A673 (cell line): ENCODE measurements around the gene TCF7L2. TPM values are rescaled to one million over a fixed set of nuclear protein-coding genes. Genes with fewer than 3 reads are reported as not detected.

Experiments
- BruUV-seq: library from RNA; stranded (reverse); fragments of 400-500 nt; replicated peaks from 2 replicates; lab custom pipeline; 2021; lab: Mats Ljungman, UMichigan
- CTCF ChIA-PET: fragments of 300-600 bp; sonication (Branson Sonifier 250); formaldehyde crosslinking; loops from one replicate; lab custom pipeline; 2022; ENCODE audit warnings: antibody characterized with exemption; lab: Charles Lee
- POLR2A ChIA-PET: fragments of 300-600 bp; sonication (Branson Sonifier 250); formaldehyde crosslinking; loops from one replicate; lab custom pipeline; 2022; ENCODE audit warnings: antibody characterized with exemption; ENCODE audit not compliant: low non-redundant PET; lab: Charles Lee
- DNase-seq: peaks from one replicate; pipeline ENCODE4 v3.0.0-alpha.2; 2015; ENCODE audit warnings: low spot score
- H3K27ac ChIP-seq: fragments of 200-600 bp; sonication (generic); 2 replicates; pipeline ENCODE4 v1.5.1; 2016; ENCODE audit warnings: mixed run types, low read depth, mild to moderate bottlenecking, mixed read lengths, antibody characterized with exemption, low read length; ENCODE audit not compliant: poor library complexity, severe bottlenecking
- H3K27me3 ChIP-seq: fragments of 200-600 bp; sonication (generic); replicated peaks from 2 replicates; pipeline ENCODE4 v1.6.1; 2017; ENCODE audit warnings: mixed run types, low read depth, mild to moderate bottlenecking, mixed read lengths, antibody characterized with exemption, low read length; ENCODE audit not compliant: insufficient read depth, poor library complexity
- H3K36me3 ChIP-seq: fragments of 200-600 bp; sonication (generic); 2 replicates; pipeline ENCODE4 v1.6.1; 2016; ENCODE audit warnings: mixed run types, mild to moderate bottlenecking, mixed read lengths, antibody characterized with exemption, low read length; ENCODE audit not compliant: insufficient read depth, poor library complexity, severe bottlenecking
- H3K4me1 ChIP-seq: fragments of 200-600 bp; sonication (generic); 2 replicates; pipeline ENCODE4 v1.6.1; 2017; ENCODE audit warnings: mixed run types, mild to moderate bottlenecking, mixed read lengths, antibody characterized with exemption, low read length; ENCODE audit not compliant: insufficient read depth, poor library complexity, severe bottlenecking
- H3K4me3 ChIP-seq: fragments of 200-600 bp; sonication (generic); 2 replicates; pipeline ENCODE4 v1.5.1; 2016; ENCODE audit warnings: low read depth, mixed run types, mild to moderate bottlenecking, mixed read lengths, low read length; ENCODE audit not compliant: poor library complexity, severe bottlenecking
- H3K9me3 ChIP-seq: fragments of 200-600 bp; sonication (generic); 2 replicates; pipeline ENCODE4 v1.6.1; 2016; ENCODE audit warnings: mixed run types, low read depth, mild to moderate bottlenecking, mixed read lengths, antibody characterized with exemption, low read length; ENCODE audit not compliant: poor library complexity, severe bottlenecking
- CTCF ChIP-seq: fragments of 300-800, 200-600 bp; sonication (generic); conservative IDR thresholded peaks from 2 replicates; pipeline ENCODE4 v1.5.1; 2017; ENCODE audit warnings: low read depth, mild to moderate bottlenecking, antibody characterized with exemption, low read length, moderate library complexity, mixed read lengths
- EZH2 ChIP-seq: fragments of 200-600 bp; sonication (generic); IDR thresholded peaks from 2 replicates; pipeline ENCODE4 v1.6.1; 2017; ENCODE audit warnings: borderline replicate concordance, low read depth, mild to moderate bottlenecking, mixed read lengths, antibody characterized with exemption, low read length; ENCODE audit not compliant: poor library complexity, severe bottlenecking
- intact Hi-C: fragments of 100-400 bp; cut with micrococcal nuclease; formaldehyde crosslinking; loops from one replicate; pipeline ENCODE4 v1.10.0; 2022; ENCODE audit not compliant: unreplicated experiment
- total RNA-seq: library from RNA; stranded (reverse); gene quantifications from 2 replicates; pipeline ENCODE4 v1.2.3, GENCODE V29; 2021

Gene TCF7L2
- total RNA-seq, 1 experiment from 2014 or later = 16.8 TPM

GRCh38 chr10:113041324-113041723 is 91.3 kb downstream of the TCF7L2 start:
- Histone ChIP-seq H3K4me3 (no peak overlapping the region), H3K27ac (no peak overlapping the region), H3K27me3 (no peaks in the 10 kb centered on the region), H3K4me1 (peaks cover 8% of the 10 kb centered on the region), H3K9me3 (no peaks in the 10 kb centered on the region), H3K36me3 (no peaks in the 10 kb centered on the region)
- ChIA-PET POLR2A (no interaction called here), CTCF (no interaction called here)
- TF ChIP-seq EZH2 (no peak), CTCF (no peak)
- no peak for DNase-seq
- intact Hi-C loops = no loop called here
- BruUV-seq = no TSS peak

DNA sequence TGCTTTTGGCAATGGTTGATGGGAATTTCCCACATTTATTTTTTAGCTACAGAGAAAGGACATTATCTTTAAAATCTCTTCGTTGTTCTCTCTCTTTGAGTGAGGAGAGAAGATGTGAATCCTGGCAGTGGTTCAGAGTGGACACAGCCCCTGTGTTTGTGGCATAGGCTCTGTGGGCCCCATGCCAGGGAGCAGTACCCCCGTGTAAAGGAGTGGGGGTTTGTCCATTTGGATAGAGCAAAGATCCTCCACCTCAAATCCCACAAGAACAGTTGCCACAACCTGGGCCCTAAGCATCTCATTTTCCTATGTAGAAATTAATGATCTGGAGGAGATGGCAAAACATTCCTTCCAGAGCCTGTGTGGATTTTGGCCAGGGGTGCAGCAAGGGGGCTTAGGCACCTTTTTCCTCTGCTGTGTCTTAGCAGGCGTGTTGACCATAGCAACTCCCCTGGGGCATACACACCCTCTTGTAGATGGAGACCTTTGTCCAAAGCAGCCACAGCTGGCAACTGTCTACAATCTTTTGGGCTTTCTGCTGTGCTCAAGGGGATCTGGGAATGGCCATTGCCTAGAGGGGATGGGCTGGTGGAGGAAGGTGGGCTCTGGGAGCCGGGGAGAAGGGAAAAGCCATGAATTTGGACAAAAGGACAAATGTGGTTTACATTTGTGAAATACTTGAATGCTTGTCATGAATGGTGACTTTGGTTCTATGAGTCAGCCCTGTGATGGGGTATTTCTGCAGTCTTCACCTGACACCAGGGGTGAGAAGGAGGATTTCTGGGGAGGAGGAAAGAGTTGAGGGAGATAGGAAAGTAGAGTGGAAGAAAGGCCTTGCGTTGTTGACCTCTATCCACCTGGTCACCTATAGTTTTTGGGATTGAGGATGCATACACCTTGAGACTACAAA is 92.0 kb downstream of the TCF7L2 start:
- Histone ChIP-seq H3K27me3 (no peaks in the 10 kb centered on the region), H3K36me3 (no peaks in the 10 kb centered on the region), H3K27ac (no peak overlapping the region), H3K4me3 (no peak overlapping the region), H3K4me1 (peaks cover 13% of the 10 kb centered on the region), H3K9me3 (no peaks in the 10 kb centered on the region)
- POLR2A ChIA-PET = no interaction called here
- no peak for TF ChIP-seq CTCF
- no peak for TF ChIP-seq EZH2
- no TSS peak for BruUV-seq
- intact Hi-C loops = no loop called here
- DNase-seq = no peak
- CTCF ChIA-PET = no interaction called here

GRCh38 chr10:113042868-113043267 is 92.8 kb downstream of the TCF7L2 start:
- intact Hi-C loops = no loop called here
- CTCF ChIA-PET = no interaction called here
- Histone ChIP-seq H3K9me3 (no peaks in the 10 kb centered on the region), H3K4me1 (peaks cover 13% of the 10 kb centered on the region), H3K27me3 (no peaks in the 10 kb centered on the region), H3K4me3 (no peak overlapping the region), H3K36me3 (no peaks in the 10 kb centered on the region), H3K27ac (no peak overlapping the region)
- DNase-seq = no peak
- BruUV-seq = no TSS peak
- TF ChIP-seq EZH2 (no peak), CTCF (no peak)
- POLR2A ChIA-PET = no interaction called here
